ES-I3 (cell line): Measurements from ENCODE around the gene CSF1R.

ENCODE experiments used
- H3K36me3 ChIP-seq: 2 replicates; pipeline ENCODE4 v1.6.1; 2013; ENCODE audit warnings: mild to moderate bottlenecking, low read length, control low read depth, moderate library complexity; ENCODE audit not compliant: insufficient read depth
- H3K4me1 ChIP-seq: 2 replicates; pipeline ENCODE4 v1.6.1; 2013; ENCODE audit warnings: mild to moderate bottlenecking, control low read depth, low read length; ENCODE audit not compliant: insufficient read depth
- H3K9ac ChIP-seq: 2 replicates; pipeline ENCODE4 v1.6.1; 2013; ENCODE audit warnings: low read depth, mild to moderate bottlenecking, low read length, moderate library complexity
- H3K9me3 ChIP-seq: 2 replicates; pipeline ENCODE4 v1.6.1; 2013; ENCODE audit warnings: mild to moderate bottlenecking, low read length, moderate library complexity; ENCODE audit not compliant: control insufficient read depth, insufficient read depth

The CSF1R gene

GRCh38 chr5:150064681-150065220, 21.6 kb downstream of the CSF1R start:
- Histone ChIP-seq H3K36me3 (no peaks in the 10 kb centered on the region), H3K9ac (no peak overlapping the region), H3K9me3 (no peaks in the 10 kb centered on the region), H3K4me1 (0 out of 2 replicates have a peak, but pooled peaks cover 6% of the 10 kb centered on the region)

DNA sequence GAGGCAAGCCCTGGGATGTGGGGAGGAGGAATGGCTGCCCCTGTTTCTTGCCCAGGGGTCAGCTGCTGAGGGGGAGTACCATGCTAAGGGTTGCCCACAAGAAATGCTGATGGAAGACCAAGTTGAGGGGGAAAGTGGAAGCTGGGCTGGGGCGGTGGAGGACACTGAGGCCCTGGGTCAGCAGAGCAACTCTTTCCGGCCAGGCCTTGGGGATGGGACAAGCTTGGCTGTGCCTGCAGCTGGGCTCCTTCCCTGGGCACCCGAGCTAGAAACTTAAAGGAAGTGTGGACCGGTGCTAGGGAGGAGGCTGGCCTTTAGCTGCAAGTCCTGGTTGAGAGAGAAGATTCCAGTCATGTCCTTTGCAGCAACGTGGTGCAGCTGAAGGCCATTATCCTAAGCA, 22.7 kb downstream of the CSF1R start:
- Histone ChIP-seq H3K9me3 (no peaks in the 10 kb centered on the region), H3K36me3 (no peaks in the 10 kb centered on the region), H3K4me1 (0 out of 2 replicates have a peak, but pooled peaks cover 6% of the 10 kb centered on the region), H3K9ac (no peak overlapping the region)

- H3K4me1 ChIP-seq = peaks cover 17% of the 10 kb centered on the region; the same call in 1 of the 2 replicates
- no peak overlapping the region for H3K9ac ChIP-seq
- no peaks in the 10 kb centered on the region for H3K36me3 ChIP-seq
- no peaks in the 10 kb centered on the region for H3K9me3 ChIP-seq
Measured at GRCh38 chr5:150062216-150062922, 24.0 kb downstream of the CSF1R start.

GRCh38 chr5:150061538-150061995, 24.8 kb downstream of the CSF1R start:
- H3K36me3 ChIP-seq = no peaks in the 10 kb centered on the region
- H3K9ac ChIP-seq = no peak overlapping the region
- H3K4me1 ChIP-seq = peaks cover 17% of the 10 kb centered on the region; the same call in 1 of the 2 replicates

DNA sequence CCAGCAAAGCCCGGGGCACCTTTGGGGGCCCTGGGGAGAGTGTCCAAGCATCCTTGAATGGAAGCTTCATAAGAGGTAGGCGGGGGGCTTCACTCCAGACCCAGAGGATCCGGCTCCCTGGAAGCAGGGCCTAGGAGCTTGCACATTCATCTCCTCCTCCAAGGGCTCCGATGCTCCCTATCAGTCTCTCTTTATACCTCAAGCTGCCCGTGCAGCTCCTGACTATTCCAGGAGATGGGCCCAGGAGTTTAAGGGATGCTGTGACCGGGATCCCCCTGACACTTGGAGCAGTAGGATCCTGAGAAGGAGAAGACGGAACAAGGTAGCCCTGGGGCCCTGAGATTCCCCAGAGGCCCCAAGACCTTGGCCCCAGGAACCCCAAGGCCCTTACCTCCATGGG, 25.9 kb downstream of the CSF1R start:
- no peak overlapping the region for H3K9ac ChIP-seq
- H3K9me3 ChIP-seq = no peaks in the 10 kb centered on the region
- no peaks in the 10 kb centered on the region for H3K36me3 ChIP-seq
- H3K4me1 ChIP-seq = peaks cover 16% of the 10 kb centered on the region; the same call in 1 of the 2 replicates

More at GRCh38 chr5:150061538-150061995, 24.8 kb downstream of the CSF1R start:
- H3K9me3 ChIP-seq = no peaks in the 10 kb centered on the region

GRCh38 chr5:150059623-150060022, 26.7 kb downstream of the CSF1R start:
- Histone ChIP-seq H3K9me3 (no peaks in the 10 kb centered on the region), H3K4me1 (peaks cover 11% of the 10 kb centered on the region; the same call in 1 of the 2 replicates), H3K9ac (no peak overlapping the region), H3K36me3 (no peaks in the 10 kb centered on the region; the same call in 1 of the 2 replicates)

DNA sequence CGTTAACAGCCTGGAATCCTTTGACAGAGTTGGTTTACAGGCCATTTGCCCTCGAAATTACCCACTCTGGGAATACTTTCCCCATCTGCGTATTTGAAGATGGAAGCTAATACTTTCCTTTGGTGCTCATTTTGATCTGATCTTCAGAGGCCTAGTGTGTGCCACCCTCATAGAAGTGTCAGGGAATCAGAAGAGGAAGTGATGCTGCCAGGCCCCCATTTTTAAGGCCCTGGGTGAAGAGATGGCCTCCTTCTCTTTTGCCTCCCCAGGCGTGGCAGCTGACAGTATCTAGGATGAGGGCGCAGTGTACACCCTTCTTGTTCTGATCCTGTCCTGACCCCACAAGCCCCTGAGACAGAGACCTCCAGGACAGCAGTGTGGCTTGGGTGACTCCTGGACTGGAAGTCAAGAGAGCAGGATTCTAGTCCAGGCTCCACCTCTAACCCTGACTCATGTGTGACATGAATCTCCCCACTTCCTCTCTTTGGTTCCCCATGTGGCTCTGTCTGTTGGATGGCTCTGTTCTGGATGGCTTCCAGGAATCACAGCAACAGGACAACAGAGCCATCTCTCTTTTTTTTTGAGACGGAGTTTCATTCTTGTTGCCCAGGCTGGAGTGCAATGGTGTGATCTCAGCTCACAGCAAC, 27.8 kb downstream of the CSF1R start:
- no peaks in the 10 kb centered on the region; the same call in 1 of the 2 replicates for H3K36me3 ChIP-seq
- no peak overlapping the region for H3K9ac ChIP-seq
- H3K9me3 ChIP-seq = no peaks in the 10 kb centered on the region
- H3K4me1 ChIP-seq = peaks cover 11% of the 10 kb centered on the region; the same call in 1 of the 2 replicates

DNA sequence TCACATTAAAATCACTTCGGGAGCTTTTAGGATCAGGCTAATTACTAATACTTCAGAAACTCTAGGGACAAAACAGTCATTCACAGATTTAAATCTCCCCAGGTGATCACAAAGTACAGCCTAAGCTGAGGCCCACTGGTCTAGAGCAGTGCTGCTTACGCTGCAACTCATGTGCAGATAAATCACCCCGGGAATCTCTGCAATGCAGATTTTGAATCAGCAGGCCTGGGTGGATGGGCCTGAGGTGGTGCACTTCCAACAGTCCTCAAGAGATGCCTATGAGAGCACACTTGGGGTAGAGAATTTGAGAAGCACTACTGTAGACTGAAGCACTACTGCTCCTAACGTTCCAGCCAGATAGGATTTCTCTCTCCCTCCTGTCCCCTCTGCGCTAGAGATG, 28.4 kb downstream of the CSF1R start:
- Histone ChIP-seq H3K9me3 (no peaks in the 10 kb centered on the region), H3K9ac (no peak overlapping the region), H3K36me3 (no peaks in the 10 kb centered on the region; the same call in 1 of the 2 replicates)

DNA sequence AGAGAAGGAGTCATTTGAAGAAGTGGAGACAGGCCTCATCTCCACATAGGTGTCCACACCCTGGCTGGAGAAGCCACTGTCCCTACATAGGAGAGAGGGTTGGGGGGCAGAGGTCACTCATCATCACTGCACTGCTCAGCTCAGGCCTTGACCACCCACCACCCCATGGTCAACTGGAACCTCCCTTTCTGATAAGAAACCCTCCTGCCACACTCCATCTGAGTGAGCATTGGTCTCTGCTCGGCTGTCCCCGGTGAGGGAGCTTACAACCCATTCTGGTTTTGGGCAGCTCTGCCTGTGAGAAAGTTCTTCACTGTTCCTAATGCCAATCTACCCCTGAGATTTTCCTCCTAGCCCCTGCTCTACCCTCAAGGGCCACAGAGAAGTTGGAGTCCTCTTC, 28.8 kb downstream of the CSF1R start:
- H3K4me1 ChIP-seq = peaks cover 11% of the 10 kb centered on the region
- no peak overlapping the region for H3K9ac ChIP-seq
- H3K9me3 ChIP-seq = no peaks in the 10 kb centered on the region
- H3K36me3 ChIP-seq = peaks cover 3% of the 10 kb centered on the region; the same call in 1 of the 2 replicates

More for the DNA sequence above, 28.4 kb downstream of the CSF1R start:
- peaks cover 11% of the 10 kb centered on the region for H3K4me1 ChIP-seq

GRCh38 chr5:150057052-150057451, 29.3 kb downstream of the CSF1R start:
- peaks cover 5% of the 10 kb centered on the region; the same call in 1 of the 2 replicates for H3K36me3 ChIP-seq
- H3K4me1 ChIP-seq = peaks cover 11% of the 10 kb centered on the region
- no peaks in the 10 kb centered on the region for H3K9me3 ChIP-seq
- no peak overlapping the region for H3K9ac ChIP-seq

- Histone ChIP-seq H3K4me1 (peaks cover 11% of the 10 kb centered on the region), H3K9ac (no peak overlapping the region), H3K9me3 (no peaks in the 10 kb centered on the region), H3K36me3 (peaks cover 5% of the 10 kb centered on the region)
Measured at GRCh38 chr5:150056075-150056443, 30.3 kb downstream of the CSF1R start.

DNA sequence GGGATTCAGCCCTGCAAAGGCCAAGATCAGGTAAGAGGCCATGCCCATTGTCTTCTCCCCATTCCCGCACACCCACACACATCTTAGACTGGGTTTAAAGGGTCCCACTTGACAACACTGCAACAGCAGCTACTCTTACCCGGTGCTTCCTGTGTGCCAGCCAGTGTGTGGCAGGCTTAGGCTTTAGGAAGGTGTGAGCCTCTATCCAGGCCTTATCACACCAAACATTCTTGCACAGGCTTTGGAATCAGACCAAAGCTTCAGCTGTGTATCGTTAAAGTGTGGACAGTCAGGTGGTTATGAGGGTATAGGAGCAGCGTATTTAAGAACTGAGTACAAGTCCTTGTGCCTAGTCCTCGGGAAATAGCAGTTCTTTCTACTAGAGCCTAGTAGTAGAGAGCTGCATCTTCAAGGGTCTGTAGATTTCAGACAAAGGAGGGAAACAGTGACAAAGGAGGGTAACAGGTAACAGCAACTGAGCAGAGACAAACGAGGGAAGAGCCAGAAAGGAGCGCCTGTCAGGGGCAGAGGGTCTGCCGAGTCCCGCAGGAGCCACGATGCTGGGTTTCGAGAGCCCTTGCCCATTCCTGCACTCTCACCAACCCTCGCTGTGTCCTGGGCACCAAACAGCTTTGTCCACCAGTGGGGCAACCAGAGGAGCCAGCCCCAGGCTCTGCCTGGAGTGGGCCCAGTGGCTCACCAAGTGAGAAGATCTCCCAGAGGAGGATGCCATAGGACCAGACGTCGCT, 30.9 kb downstream of the CSF1R start:
- H3K36me3 ChIP-seq = peaks cover 10% of the 10 kb centered on the region
- no peaks in the 10 kb centered on the region for H3K9me3 ChIP-seq
- peaks cover 11% of the 10 kb centered on the region for H3K4me1 ChIP-seq
- H3K9ac ChIP-seq = no peak overlapping the region

GRCh38 chr5:150054569-150054968, 31.8 kb downstream of the CSF1R start:
- H3K9ac ChIP-seq = no peak overlapping the region

GRCh38 chr5:150053713-150054392, 32.5 kb downstream of the CSF1R start:
- H3K4me1 ChIP-seq = peaks cover 11% of the 10 kb centered on the region
- H3K36me3 ChIP-seq = peaks cover 16% of the 10 kb centered on the region
- H3K9me3 ChIP-seq = no peaks in the 10 kb centered on the region
- H3K9ac ChIP-seq = no peak overlapping the region

More at GRCh38 chr5:150054569-150054968, 31.8 kb downstream of the CSF1R start:
- peaks cover 11% of the 10 kb centered on the region for H3K4me1 ChIP-seq
- H3K9me3 ChIP-seq = no peaks in the 10 kb centered on the region
- H3K36me3 ChIP-seq = peaks cover 16% of the 10 kb centered on the region
